Retinal pigment epithelial cell (primary cell): ENCODE results near the gene MTA1.

Experiments
- DNase-seq: peaks from one replicate; pipeline ENCODE4 v3.0.0-alpha.2; 2010; ENCODE audit warnings: low read depth
- H3K4me3 ChIP-seq: 2 replicates; pipeline ENCODE4 v1.5.1; 2011; ENCODE audit warnings: mild to moderate bottlenecking, low read length, control low read depth, moderate library complexity
- TF ChIP-seq, protein P1 (sequence below): conservative IDR thresholded peaks from 2 replicates; pipeline ENCODE4 v1.5.1; 2011; ENCODE audit warnings: low read depth, low read length, control low read depth, inconsistent platforms

The MTA1 gene

GRCh38 chr14:105471823-105472485 is 52.3 kb downstream of the MTA1 start:
- TF ChIP-seq, protein P1, sequence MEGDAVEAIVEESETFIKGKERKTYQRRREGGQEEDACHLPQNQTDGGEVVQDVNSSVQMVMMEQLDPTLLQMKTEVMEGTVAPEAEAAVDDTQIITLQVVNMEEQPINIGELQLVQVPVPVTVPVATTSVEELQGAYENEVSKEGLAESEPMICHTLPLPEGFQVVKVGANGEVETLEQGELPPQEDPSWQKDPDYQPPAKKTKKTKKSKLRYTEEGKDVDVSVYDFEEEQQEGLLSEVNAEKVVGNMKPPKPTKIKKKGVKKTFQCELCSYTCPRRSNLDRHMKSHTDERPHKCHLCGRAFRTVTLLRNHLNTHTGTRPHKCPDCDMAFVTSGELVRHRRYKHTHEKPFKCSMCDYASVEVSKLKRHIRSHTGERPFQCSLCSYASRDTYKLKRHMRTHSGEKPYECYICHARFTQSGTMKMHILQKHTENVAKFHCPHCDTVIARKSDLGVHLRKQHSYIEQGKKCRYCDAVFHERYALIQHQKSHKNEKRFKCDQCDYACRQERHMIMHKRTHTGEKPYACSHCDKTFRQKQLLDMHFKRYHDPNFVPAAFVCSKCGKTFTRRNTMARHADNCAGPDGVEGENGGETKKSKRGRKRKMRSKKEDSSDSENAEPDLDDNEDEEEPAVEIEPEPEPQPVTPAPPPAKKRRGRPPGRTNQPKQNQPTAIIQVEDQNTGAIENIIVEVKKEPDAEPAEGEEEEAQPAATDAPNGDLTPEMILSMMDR, result no peak
- H3K4me3 ChIP-seq, result no peak overlapping the region
- DNase-seq, result no peak

- TF ChIP-seq, protein P1, result no peak
- H3K4me3 ChIP-seq, result no peak overlapping the region
- DNase-seq, result no peak
Measured at GRCh38 chr14:105472486-105472991, 52.9 kb downstream of the MTA1 start.

DNA sequence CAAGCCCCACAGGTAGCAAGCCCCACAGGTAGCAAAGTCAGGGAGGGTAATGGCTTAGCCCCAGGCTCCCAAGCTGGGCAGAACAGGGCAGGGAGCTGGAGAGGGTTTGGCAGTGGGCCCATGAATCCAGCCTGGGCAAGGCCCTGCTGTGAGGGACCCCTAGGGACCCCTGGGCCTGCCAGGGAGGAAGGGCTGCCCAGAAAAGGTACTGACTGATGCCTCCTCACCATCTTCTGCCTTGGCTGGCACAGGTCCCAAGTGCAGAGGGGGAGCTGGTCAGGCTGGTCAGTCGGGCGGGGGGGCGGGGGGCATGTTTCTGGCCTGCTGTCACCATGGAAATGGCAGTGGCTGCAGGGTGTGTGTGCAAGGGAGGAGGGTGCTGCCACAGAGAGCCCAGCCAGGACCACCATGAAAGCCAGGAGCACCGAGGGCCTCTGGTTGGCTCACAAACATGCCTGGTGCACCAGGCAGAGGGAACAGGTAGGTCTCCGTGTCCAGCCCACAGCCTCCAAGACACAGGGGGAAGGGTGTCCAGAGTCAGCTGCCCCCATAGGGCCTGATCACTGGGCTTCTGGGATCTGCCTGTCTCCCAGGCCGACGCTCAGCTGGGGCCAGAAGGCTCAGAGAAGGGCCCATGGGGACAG is 53.5 kb downstream of the MTA1 start:
- DNase-seq, result no peak
- peak overlapping the region; percentile 43 for H3K4me3 ChIP-seq

DNA sequence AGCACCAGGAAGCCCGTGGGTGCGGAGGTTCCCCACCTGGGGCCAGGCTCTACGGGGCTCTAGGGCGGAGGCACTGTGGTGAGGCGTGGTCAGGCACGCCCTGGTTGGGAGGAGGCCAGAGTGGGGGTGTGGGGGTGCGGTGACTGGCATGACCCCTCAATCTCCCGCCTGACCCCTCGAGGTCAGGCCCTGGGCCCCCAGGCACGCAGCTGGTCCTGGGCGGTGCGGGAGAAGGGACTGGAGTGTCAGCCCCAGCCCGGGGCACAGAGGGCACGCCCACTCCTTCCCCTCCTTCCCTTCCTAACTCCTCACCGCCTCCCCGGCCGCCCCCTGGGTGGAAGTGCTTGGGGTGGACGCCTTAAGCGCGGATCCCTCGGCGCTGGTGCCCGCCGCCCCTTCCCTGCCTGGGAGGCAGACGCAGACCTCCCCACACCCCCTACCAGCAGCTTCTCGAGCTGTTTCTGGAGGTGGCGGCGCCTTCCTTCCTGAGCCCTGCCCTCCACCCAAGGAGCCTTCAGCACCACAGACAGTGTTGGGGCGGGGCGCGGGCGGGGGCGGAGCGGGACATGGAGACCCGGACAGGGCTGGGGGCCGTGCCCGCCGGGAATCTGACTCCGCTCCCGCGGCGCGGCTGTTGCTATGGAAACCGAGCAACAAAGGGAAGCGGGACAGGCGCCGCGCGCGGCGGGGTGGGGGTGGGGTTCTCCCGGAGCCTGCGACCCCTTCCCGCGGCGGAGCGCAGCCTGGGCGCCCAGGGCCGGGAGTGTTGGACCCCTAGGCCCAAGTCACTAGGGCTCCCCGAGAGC is 54.3 kb downstream of the MTA1 start:
- peak overlapping the region; percentile 43 for H3K4me3 ChIP-seq
- DNase-seq, result peak; percentile 40
- TF ChIP-seq, protein P1, result no peak

More for the DNA sequence above, 53.5 kb downstream of the MTA1 start:
- TF ChIP-seq, protein P1, result no peak

DNA sequence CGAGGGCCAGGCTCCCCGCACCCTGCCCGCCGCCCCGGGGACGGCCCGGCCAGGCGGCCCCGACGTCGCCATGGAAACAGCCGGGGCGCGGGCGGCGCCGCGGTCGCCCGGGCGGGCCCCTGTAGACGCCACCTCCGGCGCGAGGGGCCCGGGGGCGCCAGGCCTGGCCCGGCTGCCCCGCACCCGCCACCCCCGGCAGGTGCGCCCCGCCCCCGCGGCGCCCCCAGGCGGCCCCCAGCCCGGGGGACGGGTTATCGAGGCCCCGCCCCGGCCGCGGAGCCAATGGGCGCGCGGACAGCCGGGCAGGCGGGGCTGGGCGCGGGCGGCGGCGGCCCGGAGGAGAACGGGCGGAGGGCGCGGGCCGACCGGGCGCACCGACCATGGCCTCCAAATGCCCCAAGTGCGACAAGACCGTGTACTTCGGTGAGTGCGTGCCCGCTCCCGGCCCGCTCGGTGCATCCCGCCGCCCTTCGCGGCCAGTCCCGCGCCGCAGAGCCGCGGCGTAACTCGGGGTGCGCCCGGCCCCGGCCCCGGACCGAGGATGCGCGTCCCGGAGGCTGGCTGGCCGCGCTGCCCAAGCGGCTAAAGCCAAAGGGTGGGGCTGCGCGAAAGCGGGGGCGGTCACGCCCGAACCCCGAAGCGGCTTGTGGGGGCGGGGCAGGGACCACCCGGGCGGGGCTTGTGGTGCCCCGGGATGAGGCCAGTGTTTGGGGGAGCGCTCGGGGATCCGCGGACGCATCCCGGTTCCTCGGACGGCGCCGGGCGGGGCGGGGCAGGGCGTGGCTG is 55.0 kb downstream of the MTA1 start, which contains the start of gene CRIP2:
TSS of gene CRIP2 (plus strand) at position 339 of the 786 bp plus-strand sequence. CDS start at position 381, 42 bp downstream.
- TF ChIP-seq, protein P1, result no peak
- DNase-seq, result no peak
- H3K4me3 ChIP-seq, result peak within 1 kb of the TSS; percentile 45

- no peak for DNase-seq
- TF ChIP-seq, protein P1, result no peak
- peak overlapping the region; percentile 45 for H3K4me3 ChIP-seq
Measured at GRCh38 chr14:105475269-105476096, 55.9 kb downstream of the MTA1 start.
